GM12878 (cell line): ENCODE results near the gene SLC41A1. TPM values are rescaled to one million over a fixed set of nuclear protein-coding genes. Genes with fewer than 3 reads are reported as not detected.

Experiments used
- ATAC-seq: fragments of 200-7000 bp; cut with Tn5 transposase; 3 replicates; pipeline ENCODE4 v1.9.1; 2020; ENCODE audit warnings: mild to moderate bottlenecking, moderate library complexity
- BruUV-seq: library from RNA; stranded (reverse); fragments of 400-500 nt; replicated peaks from 2 replicates; lab custom pipeline; 2021; lab: Mats Ljungman, UMichigan
- CTCF ChIA-PET: fragments of 300-600 bp; sonication (Branson Sonifier 250); formaldehyde crosslinking; extraction: SDS; loops from one replicate; lab custom pipeline; 2021; ENCODE audit warnings: inconsistent platforms; lab: Yijun Ruan, JAX
- POLR2A ChIA-PET: fragments of 350-600 bp; formaldehyde crosslinking; extraction: SDS; loops from one replicate; lab custom pipeline; 2021; ENCODE audit warnings: inconsistent platforms; lab: Charles Lee
- RAD21 ChIA-PET: fragments of 300-600 bp; sonication (Branson Sonifier 250); formaldehyde crosslinking; loops from one replicate; lab custom pipeline; 2023; ENCODE audit warnings: antibody characterized with exemption; ENCODE audit not compliant: unreplicated experiment; lab: Charles Lee
- SMC1A ChIA-PET: fragments of 300-600 bp; sonication (Branson Sonifier 250); formaldehyde crosslinking; loops from one replicate; lab custom pipeline; 2023; ENCODE audit not compliant: unreplicated experiment, uncharacterized antibody; lab: Charles Lee
- DNase-seq: peaks from one replicate; pipeline ENCODE4 v3.0.0-alpha.2; 2011; ENCODE audit warnings: low read depth, low spot score
- FAIRE-seq: peaks from 3 replicates; lab custom pipeline; 2011; peaks lifted over from hg19 to GRCh38; lab: Jason Lieb, UNC
- H2AFZ ChIP-seq: 2 replicates; pipeline ENCODE4 v1.6.0; 2011; ENCODE audit warnings: low read depth, low read length, control low read depth; ENCODE audit not compliant: control insufficient read depth
- H3K27ac ChIP-seq: 2 replicates; pipeline ENCODE4 v1.5.1; 2011; ENCODE audit warnings: control low read depth; ENCODE audit not compliant: control insufficient read depth, insufficient read depth
- H3K27me3 ChIP-seq, 2 experiments: replicated peaks in 1 of 2; 2 replicates each; pipeline versions ENCODE4 v1.6.0 to v1.6.1; 2011; ENCODE audit warnings: low read length in 1 of 2; ENCODE audit not compliant: control insufficient read depth in 2 of 2, insufficient read depth in 2 of 2
- H3K36me3 ChIP-seq, 2 experiments: 2 replicates each; pipeline ENCODE4 v1.5.1; 2011; ENCODE audit warnings: low read length in 1 of 2; ENCODE audit not compliant: control insufficient read depth in 2 of 2, insufficient read depth in 2 of 2
- H3K4me1 ChIP-seq: 2 replicates; pipeline ENCODE4 v1.6.1; 2011; ENCODE audit warnings: mild to moderate bottlenecking, low read length, moderate library complexity, mixed read lengths; ENCODE audit not compliant: control insufficient read depth, insufficient read depth
- H3K4me2 ChIP-seq: 2 replicates; pipeline ENCODE4 v1.6.0; 2011; ENCODE audit warnings: control low read depth; ENCODE audit not compliant: control insufficient read depth, insufficient read depth
- H3K4me3 ChIP-seq: fragments of 200-600 bp; sonication (generic); 2 replicates; pipeline ENCODE4 v1.5.1; 2016
- H3K79me2 ChIP-seq: 2 replicates; pipeline ENCODE4 v1.6.0; 2011; ENCODE audit warnings: low read length; ENCODE audit not compliant: control insufficient read depth, insufficient read depth
- H3K9ac ChIP-seq: 2 replicates; pipeline ENCODE4 v1.8.0; 2011; ENCODE audit warnings: low read length, control low read depth, mixed read lengths; ENCODE audit not compliant: control insufficient read depth, insufficient read depth
- H3K9me3 ChIP-seq: replicated peaks from 3 replicates; pipeline ENCODE4 v1.5.1; 2011; ENCODE audit warnings: mild to moderate bottlenecking, low read length; ENCODE audit not compliant: control insufficient read depth, insufficient read depth
- H4K20me1 ChIP-seq: 2 replicates; pipeline ENCODE4 v1.6.0; 2011; ENCODE audit not compliant: control insufficient read depth, insufficient read depth
- JUND ChIP-seq: IDR thresholded peaks from 2 replicates; pipeline ENCODE4 v1.6.1; 2012; ENCODE audit warnings: low read depth, mild to moderate bottlenecking, low read length, improper control_type of control experiment, moderate library complexity
- NFXL1 ChIP-seq: fragments of 450-650 bp; IDR thresholded peaks from 2 replicates; pipeline ENCODE4 v1.6.1; 2017; ENCODE audit warnings: antibody characterized with exemption, mild to moderate bottlenecking, borderline replicate concordance
- NR2F1 ChIP-seq: fragments of 450-650 bp; conservative IDR thresholded peaks from 2 replicates; pipeline ENCODE4 v1.6.1; 2017; ENCODE audit warnings: mild to moderate bottlenecking
- PML ChIP-seq: IDR thresholded peaks from 2 replicates; pipeline ENCODE4 v1.6.1; 2012; ENCODE audit warnings: low read length, inconsistent platforms
- POLR2A ChIP-seq: IDR thresholded peaks from 2 replicates; pipeline ENCODE4 v1.6.1; 2011; ENCODE audit warnings: low read depth, mild to moderate bottlenecking, low read length
- REST ChIP-seq: IDR thresholded peaks from 2 replicates; pipeline ENCODE4 v1.6.1; 2012; ENCODE audit warnings: mild to moderate bottlenecking, low read depth, low read length
- SREBF1 ChIP-seq: IDR thresholded peaks from 2 replicates; pipeline ENCODE4 v1.6.1; 2012; ENCODE audit warnings: mild to moderate bottlenecking, low read length
- STAT1 ChIP-seq: fragments of 450-650 bp; conservative IDR thresholded peaks from 2 replicates; pipeline ENCODE4 v1.6.1; 2014; ENCODE audit warnings: antibody characterized with exemption, mild to moderate bottlenecking
- TCF3 ChIP-seq: IDR thresholded peaks from 2 replicates; pipeline ENCODE4 v1.6.1; 2012; ENCODE audit warnings: low read depth, mild to moderate bottlenecking, low read length, borderline replicate concordance; ENCODE audit not compliant: insufficient read depth
- WRNIP1 ChIP-seq: IDR thresholded peaks from 2 replicates; pipeline ENCODE4 v1.6.1; 2011; ENCODE audit warnings: low read depth, low read length, improper control_type of control experiment, borderline replicate concordance
- YBX1 ChIP-seq: fragments of 450-650 bp; IDR thresholded peaks from 2 replicates; pipeline ENCODE4 v1.6.1; 2016; ENCODE audit warnings: antibody characterized with exemption
- ZBED1 ChIP-seq: IDR thresholded peaks from 2 replicates; pipeline ENCODE4 v1.6.1; 2016; ENCODE audit warnings: borderline replicate concordance
- ZBTB40 ChIP-seq: fragments of 450-650 bp; IDR thresholded peaks from 2 replicates; pipeline ENCODE4 v1.6.1; 2016; ENCODE audit warnings: mild to moderate bottlenecking, moderate library complexity, borderline replicate concordance
- ZNF207 ChIP-seq: fragments of 450-650 bp; IDR thresholded peaks from 2 replicates; pipeline ENCODE4 v1.6.1; 2014; ENCODE audit warnings: antibody characterized with exemption, mild to moderate bottlenecking, borderline replicate concordance
- ZNF592 ChIP-seq: fragments of 450-650 bp; IDR thresholded peaks from 2 replicates; pipeline ENCODE4 v1.6.1; 2017; ENCODE audit warnings: mild to moderate bottlenecking, moderate library complexity
- WGBS: methylation state at CpG from one replicate; pipeline ENCODE4 v1.1.6; 2016; ENCODE audit warnings: low lambda C conversion rate; ENCODE audit not compliant: insufficient replicate concordance, insufficient coverage; ENCODE audit errors: missing lambda C conversion rate; 5-methylcytosine and 5-hydroxymethylcytosine counted together
- in situ Hi-C: fragments of 300-500 bp; cut with MboI; formaldehyde crosslinking; loops from 9 replicates; pipeline ENCODE4 v1.14.3; 2018; ENCODE audit warnings: mixed read lengths
- intact Hi-C: fragments of 100-400 bp; cut with micrococcal nuclease; formaldehyde crosslinking; loops from one replicate; pipeline ENCODE4 v1.14.2; 2022; ENCODE audit not compliant: unreplicated experiment
- polyA plus RNA-seq, 11 experiments: library from polyadenylated mRNA; depleted of rRNA in 4 of 11; unstranded in 6 of 11; stranded (reverse) in 5 of 11; fragments of >200 nt; fragmentation: Nextera tagmentation in 4 of 11; fragmentation: Illumina TruSeq in 1 of 11; extraction: Ambion mirVana in 4 of 11; extraction: Trizol in 1 of 11; gene quantifications; 1 replicate in 1 of 11; 2 replicates in 10 of 11; pipeline versions ENCODE4 v1.2.1 to v1.2.3, GENCODE V29; 2011 to 2016; ENCODE audit warnings: inconsistent platforms in 2 of 11, missing spikeins in 2 of 11, low read depth in 1 of 11
- total RNA-seq, 4 experiments: library from RNA; depleted of rRNA in 3 of 4; stranded (reverse); fragments of >200 nt in 3 of 4; fragmentation: Illumina TruSeq in 1 of 4; extraction: Trizol in 1 of 4; gene quantifications; 2 replicates each; pipeline versions ENCODE4 v1.2.1 to v1.2.3, GENCODE V29; 2013 to 2021

The SLC41A1 gene
- total and polyA plus RNA-seq, 10 of the 15 experiments (the other 5 are each of a cell fraction or from before 2014, with no cell fraction given), result 0.13 to 11.3 (median 0.42) TPM

DNA sequence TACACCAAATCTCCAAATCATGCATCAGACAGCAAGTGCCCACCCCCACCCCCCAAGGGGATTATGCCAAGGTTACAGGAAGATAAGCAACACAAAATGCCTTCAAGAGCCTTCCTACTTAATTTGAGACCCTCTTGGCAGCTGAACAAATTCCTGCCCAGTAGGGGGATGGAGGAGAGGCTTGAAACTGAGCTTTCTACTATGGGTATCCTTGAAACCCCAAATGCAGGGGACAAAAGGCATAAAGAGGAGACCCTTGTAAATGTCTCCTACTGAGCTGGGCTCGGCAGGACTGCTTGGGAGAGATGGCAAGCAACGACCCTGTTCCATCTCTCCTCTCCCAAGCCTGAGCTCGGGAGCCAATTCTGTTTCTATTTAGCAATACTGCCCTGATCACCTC is 3.5 kb downstream of the SLC41A1 start:
- H3K27ac ChIP-seq, result no peak overlapping the region
- no peak overlapping the region for H3K9ac ChIP-seq
- no peak overlapping the region for H3K4me2 ChIP-seq
- SMC1A ChIA-PET, result no interaction called here
- in situ Hi-C loops (no loop called here), intact Hi-C loops (no loop called here)
- RAD21 ChIA-PET, result interaction anchor here (1.2 kb wide), 1 partner anchor 151 kb away, joined by 3 read pairs; no protein-coding TSS in a partner anchor
- BruUV-seq, result no TSS peak
- H3K36me3 ChIP-seq, result no peaks in the 10 kb centered on the region
- CTCF ChIA-PET, result no interaction called here
- POLR2A ChIA-PET, result no interaction called here
- no peaks in the 10 kb centered on the region for H3K9me3 ChIP-seq
- no peaks in the 10 kb centered on the region for H3K79me2 ChIP-seq
- peaks cover 2 to 10% of the 10 kb centered on the region in 2 experiments; a peak in 2 of 4 replicates for H3K27me3 ChIP-seq
- WGBS, result 14% methylated on average over 3 of the region's 3 CpGs
- FAIRE-seq (no peak), ATAC-seq (no peak), DNase-seq (no peak)
- no peak overlapping the region for H2AFZ ChIP-seq
- H4K20me1 ChIP-seq, result no peaks in the 10 kb centered on the region
- no peak overlapping the region for H3K4me3 ChIP-seq
- peaks cover 6% of the 10 kb centered on the region for H3K4me1 ChIP-seq
- no peak for TF ChIP-seq ZBTB40
- no peak for TF ChIP-seq ZNF592
- TF ChIP-seq NFXL1, result no peak
- no peak for TF ChIP-seq POLR2A
- no peak for TF ChIP-seq NR2F1
- no peak for TF ChIP-seq ZNF207
- TF ChIP-seq PML, result no peak
- no peak for TF ChIP-seq ZBED1
- no peak for TF ChIP-seq STAT1
- no peak for TF ChIP-seq REST
- no peak for TF ChIP-seq SREBF1
- TF ChIP-seq YBX1, result no peak
- TF ChIP-seq JUND, result no peak
- TF ChIP-seq TCF3, result no peak
- TF ChIP-seq WRNIP1, result no peak
